Measurements from ENCODE around the gene KL.

- TF ChIP-seq EZH2 (IDR thresholded peaks at IDR 0.05): no peak
- TF ChIP-seq EZH2phosphoT487 (IDR thresholded peaks at IDR 0.05): no peak
These were observed 17.8 kb downstream of the KL start for GRCh38 chr13:33033986-33034385.
